GM23338 (cell line): Measurements from ENCODE around the gene ITGA8. TPM values are rescaled to one million over a fixed set of nuclear protein-coding genes. Genes with fewer than 3 reads are reported as not detected.
"Not testable (repeated sequence)": the region's sequence is repeated elsewhere in the genome, so short reads cannot be mapped to it uniquely, and the experiment has no call there.

Experiments used
- ATAC-seq: fragments of 200-7000 bp; cut with Tn5 transposase; 3 replicates; pipeline ENCODE4 v1.9.1; 2020
- DNase-seq: peaks from one replicate; pipeline ENCODE4 v3.0.0-alpha.2; 2015; ENCODE audit warnings: low spot score
- H2AFZ ChIP-seq: fragments of 200-600 bp; sonication (generic); 2 replicates; pipeline ENCODE4 v1.8.0; 2016; ENCODE audit warnings: antibody characterized with exemption, mild to moderate bottlenecking, moderate library complexity
- H3F3A ChIP-seq: fragments of 200-600 bp; sonication (generic); replicated peaks from 2 replicates; pipeline ENCODE4 v1.8.0; 2017; ENCODE audit warnings: antibody characterized with exemption, mixed run types, low read depth
- H3K27ac ChIP-seq: fragments of 200-600 bp; sonication (generic); 2 replicates; pipeline ENCODE4 v1.6.1; 2016; ENCODE audit warnings: low read depth
- H3K27me3 ChIP-seq: fragments of 200-600 bp; sonication (generic); 2 replicates; pipeline ENCODE4 v1.8.0; 2016; ENCODE audit warnings: mild to moderate bottlenecking, mixed run types, moderate library complexity; ENCODE audit not compliant: insufficient read depth
- H3K36me3 ChIP-seq: fragments of 200-600 bp; sonication (generic); 2 replicates; pipeline ENCODE4 v1.8.0; 2016; ENCODE audit warnings: mild to moderate bottlenecking; ENCODE audit not compliant: insufficient read depth
- H3K4me1 ChIP-seq: fragments of 200-600 bp; sonication (generic); 2 replicates; pipeline ENCODE4 v1.8.0; 2016; ENCODE audit warnings: mild to moderate bottlenecking, moderate library complexity; ENCODE audit not compliant: insufficient read depth
- H3K4me2 ChIP-seq: fragments of 200-600 bp; sonication (generic); 2 replicates; pipeline ENCODE4 v1.7.1; 2017; ENCODE audit warnings: mixed run types
- H3K4me3 ChIP-seq: fragments of 200-600 bp; sonication (generic); 2 replicates; pipeline ENCODE4 v1.6.1; 2016; ENCODE audit warnings: mixed run types
- H3K79me2 ChIP-seq: fragments of 200-600 bp; sonication (generic); replicated peaks from 2 replicates; pipeline ENCODE4 v1.8.0; 2017; ENCODE audit warnings: mild to moderate bottlenecking; ENCODE audit not compliant: insufficient read depth
- H3K9me2 ChIP-seq: fragments of 200-600 bp; sonication (generic); 2 replicates; pipeline ENCODE4 v1.8.0; 2017; ENCODE audit not compliant: insufficient read depth
- H4K20me1 ChIP-seq: fragments of 200-600 bp; sonication (generic); replicated peaks from 2 replicates; pipeline ENCODE4 v1.8.0; 2017; ENCODE audit warnings: mild to moderate bottlenecking; ENCODE audit not compliant: insufficient read depth
- H3K27ac Mint-ChIP-seq: 2 replicates; pipeline ENCODE4 v1.8.0; 2020; ENCODE audit warnings: inconsistent platforms, mild to moderate bottlenecking, moderate library complexity, mixed read lengths
- H3K27me3 Mint-ChIP-seq: 3 replicates; pipeline ENCODE4 v1.8.0; 2022; ENCODE audit warnings: low read depth, mild to moderate bottlenecking, moderate library complexity, mixed read lengths, inconsistent platforms; ENCODE audit not compliant: insufficient read depth, poor library complexity
- H3K36me3 Mint-ChIP-seq: 3 replicates; pipeline ENCODE4 v1.8.0; 2021; ENCODE audit warnings: low read depth, mild to moderate bottlenecking, inconsistent platforms, moderate library complexity, mixed read lengths
- H3K4me1 Mint-ChIP-seq: 3 replicates; pipeline ENCODE4 v1.8.0; 2020; ENCODE audit warnings: mild to moderate bottlenecking, inconsistent platforms, mixed read lengths
- H3K4me3 Mint-ChIP-seq: 3 replicates; pipeline ENCODE4 v1.8.0; 2021; ENCODE audit warnings: moderate library complexity, mild to moderate bottlenecking, inconsistent platforms, mixed read lengths
- H3K9me3 Mint-ChIP-seq: 3 replicates; pipeline ENCODE4 v1.8.0; 2020; ENCODE audit warnings: moderate library complexity, mild to moderate bottlenecking, inconsistent platforms, mixed read lengths
- CREB1 ChIP-seq: fragments of 250-450 bp; sonication (Bioruptor Pico); IDR thresholded peaks from 2 replicates; pipeline ENCODE4 v1.5.0; 2020; ENCODE audit warnings: low read depth, mild to moderate bottlenecking, moderate library complexity
- EZH2 ChIP-seq: fragments of 200-600 bp; sonication (generic); IDR thresholded peaks from one replicate; pipeline ENCODE4 v1.8.0; 2017; ENCODE audit warnings: antibody characterized with exemption, mild to moderate bottlenecking, low read depth; ENCODE audit not compliant: unreplicated experiment
- EZH2phosphoT487 ChIP-seq: fragments of 200-600 bp; sonication (generic); IDR thresholded peaks from one replicate; pipeline ENCODE4 v1.8.1; 2018; ENCODE audit warnings: antibody characterized with exemption; ENCODE audit not compliant: unreplicated experiment
- NANOG ChIP-seq: IDR thresholded peaks from 2 replicates; pipeline ENCODE4 v1.6.1; 2016; ENCODE audit warnings: antibody characterized with exemption, borderline replicate concordance
- POLR2AphosphoS5 ChIP-seq: IDR thresholded peaks from 2 replicates; pipeline ENCODE4 v1.6.1; 2016; ENCODE audit warnings: antibody characterized with exemption, low read depth
- REST ChIP-seq: IDR thresholded peaks from one replicate; pipeline ENCODE4 v1.6.1; 2018; ENCODE audit warnings: antibody characterized with exemption; ENCODE audit not compliant: unreplicated experiment
- STAT1 ChIP-seq: IDR thresholded peaks from one replicate; pipeline ENCODE4 v1.6.1; 2016; ENCODE audit warnings: antibody characterized with exemption; ENCODE audit not compliant: unreplicated experiment
- ZNF114 ChIP-seq: fragments of 250-450 bp; sonication (Bioruptor Pico); IDR thresholded peaks from 2 replicates; pipeline ENCODE4 v1.5.0; 2020; ENCODE audit warnings: mild to moderate bottlenecking, moderate library complexity
- ZNF331 ChIP-seq: fragments of 250-450 bp; sonication (Bioruptor Pico); IDR thresholded peaks from 2 replicates; pipeline ENCODE4 v1.5.0; 2020; ENCODE audit warnings: low read depth, mild to moderate bottlenecking, moderate library complexity
- polyA plus RNA-seq: library from polyadenylated mRNA; unstranded; fragments of >200 nt; fragmentation: Nextera tagmentation; extraction: Ambion mirVana; gene quantifications from 2 replicates; pipeline ENCODE4 v1.2.1, GENCODE V29; 2016
- total RNA-seq: library from RNA; depleted of rRNA; stranded (reverse); fragments of >200 nt; shearing (Covaris generic); gene quantifications from 2 replicates; pipeline ENCODE4 v1.2.3, GENCODE V29; 2014
- TF ChIP-seq, protein P1 (sequence below): fragments of 250-450 bp; sonication (Bioruptor Pico); IDR thresholded peaks from 2 replicates; pipeline ENCODE4 v1.5.0; 2020; ENCODE audit warnings: mild to moderate bottlenecking, moderate library complexity
- TF ChIP-seq, protein P2 (sequence below): IDR thresholded peaks from 2 replicates; pipeline ENCODE4 v1.6.1; 2016; ENCODE audit warnings: antibody characterized with exemption

The ITGA8 gene
- total and polyA plus RNA-seq, 2 experiments from 2014 or later: not detected

- Histone ChIP-seq H2AFZ (no peak overlapping the region), H3K79me2 (no peaks in the 10 kb centered on the region), H3K4me3 (no peak overlapping the region), H3K4me1 (no peaks in the 10 kb centered on the region), H4K20me1 (no peaks in the 10 kb centered on the region), H3F3A (no peaks in the 10 kb centered on the region), H3K36me3 (no peaks in the 10 kb centered on the region), H3K27me3 (no peaks in the 10 kb centered on the region), H3K9me2 (no peaks in the 10 kb centered on the region), H3K27ac (no peak overlapping the region), H3K4me2 (no peak overlapping the region)
- H3K4me3 Mint-ChIP-seq: no peak overlapping the region
- H3K36me3 Mint-ChIP-seq: no peaks in the 10 kb centered on the region
- ATAC-seq (no peak), DNase-seq (no peak)
- peaks cover 6% of the 10 kb centered on the region for H3K9me3 Mint-ChIP-seq
- peaks cover 2% of the 10 kb centered on the region for H3K27me3 Mint-ChIP-seq
- no peaks in the 10 kb centered on the region for H3K4me1 Mint-ChIP-seq
- no peak for TF ChIP-seq REST
- TF ChIP-seq POLR2AphosphoS5: no peak
- TF ChIP-seq EZH2phosphoT487: no peak
- TF ChIP-seq STAT1: no peak
- TF ChIP-seq EZH2: no peak
- TF ChIP-seq, protein P1, sequence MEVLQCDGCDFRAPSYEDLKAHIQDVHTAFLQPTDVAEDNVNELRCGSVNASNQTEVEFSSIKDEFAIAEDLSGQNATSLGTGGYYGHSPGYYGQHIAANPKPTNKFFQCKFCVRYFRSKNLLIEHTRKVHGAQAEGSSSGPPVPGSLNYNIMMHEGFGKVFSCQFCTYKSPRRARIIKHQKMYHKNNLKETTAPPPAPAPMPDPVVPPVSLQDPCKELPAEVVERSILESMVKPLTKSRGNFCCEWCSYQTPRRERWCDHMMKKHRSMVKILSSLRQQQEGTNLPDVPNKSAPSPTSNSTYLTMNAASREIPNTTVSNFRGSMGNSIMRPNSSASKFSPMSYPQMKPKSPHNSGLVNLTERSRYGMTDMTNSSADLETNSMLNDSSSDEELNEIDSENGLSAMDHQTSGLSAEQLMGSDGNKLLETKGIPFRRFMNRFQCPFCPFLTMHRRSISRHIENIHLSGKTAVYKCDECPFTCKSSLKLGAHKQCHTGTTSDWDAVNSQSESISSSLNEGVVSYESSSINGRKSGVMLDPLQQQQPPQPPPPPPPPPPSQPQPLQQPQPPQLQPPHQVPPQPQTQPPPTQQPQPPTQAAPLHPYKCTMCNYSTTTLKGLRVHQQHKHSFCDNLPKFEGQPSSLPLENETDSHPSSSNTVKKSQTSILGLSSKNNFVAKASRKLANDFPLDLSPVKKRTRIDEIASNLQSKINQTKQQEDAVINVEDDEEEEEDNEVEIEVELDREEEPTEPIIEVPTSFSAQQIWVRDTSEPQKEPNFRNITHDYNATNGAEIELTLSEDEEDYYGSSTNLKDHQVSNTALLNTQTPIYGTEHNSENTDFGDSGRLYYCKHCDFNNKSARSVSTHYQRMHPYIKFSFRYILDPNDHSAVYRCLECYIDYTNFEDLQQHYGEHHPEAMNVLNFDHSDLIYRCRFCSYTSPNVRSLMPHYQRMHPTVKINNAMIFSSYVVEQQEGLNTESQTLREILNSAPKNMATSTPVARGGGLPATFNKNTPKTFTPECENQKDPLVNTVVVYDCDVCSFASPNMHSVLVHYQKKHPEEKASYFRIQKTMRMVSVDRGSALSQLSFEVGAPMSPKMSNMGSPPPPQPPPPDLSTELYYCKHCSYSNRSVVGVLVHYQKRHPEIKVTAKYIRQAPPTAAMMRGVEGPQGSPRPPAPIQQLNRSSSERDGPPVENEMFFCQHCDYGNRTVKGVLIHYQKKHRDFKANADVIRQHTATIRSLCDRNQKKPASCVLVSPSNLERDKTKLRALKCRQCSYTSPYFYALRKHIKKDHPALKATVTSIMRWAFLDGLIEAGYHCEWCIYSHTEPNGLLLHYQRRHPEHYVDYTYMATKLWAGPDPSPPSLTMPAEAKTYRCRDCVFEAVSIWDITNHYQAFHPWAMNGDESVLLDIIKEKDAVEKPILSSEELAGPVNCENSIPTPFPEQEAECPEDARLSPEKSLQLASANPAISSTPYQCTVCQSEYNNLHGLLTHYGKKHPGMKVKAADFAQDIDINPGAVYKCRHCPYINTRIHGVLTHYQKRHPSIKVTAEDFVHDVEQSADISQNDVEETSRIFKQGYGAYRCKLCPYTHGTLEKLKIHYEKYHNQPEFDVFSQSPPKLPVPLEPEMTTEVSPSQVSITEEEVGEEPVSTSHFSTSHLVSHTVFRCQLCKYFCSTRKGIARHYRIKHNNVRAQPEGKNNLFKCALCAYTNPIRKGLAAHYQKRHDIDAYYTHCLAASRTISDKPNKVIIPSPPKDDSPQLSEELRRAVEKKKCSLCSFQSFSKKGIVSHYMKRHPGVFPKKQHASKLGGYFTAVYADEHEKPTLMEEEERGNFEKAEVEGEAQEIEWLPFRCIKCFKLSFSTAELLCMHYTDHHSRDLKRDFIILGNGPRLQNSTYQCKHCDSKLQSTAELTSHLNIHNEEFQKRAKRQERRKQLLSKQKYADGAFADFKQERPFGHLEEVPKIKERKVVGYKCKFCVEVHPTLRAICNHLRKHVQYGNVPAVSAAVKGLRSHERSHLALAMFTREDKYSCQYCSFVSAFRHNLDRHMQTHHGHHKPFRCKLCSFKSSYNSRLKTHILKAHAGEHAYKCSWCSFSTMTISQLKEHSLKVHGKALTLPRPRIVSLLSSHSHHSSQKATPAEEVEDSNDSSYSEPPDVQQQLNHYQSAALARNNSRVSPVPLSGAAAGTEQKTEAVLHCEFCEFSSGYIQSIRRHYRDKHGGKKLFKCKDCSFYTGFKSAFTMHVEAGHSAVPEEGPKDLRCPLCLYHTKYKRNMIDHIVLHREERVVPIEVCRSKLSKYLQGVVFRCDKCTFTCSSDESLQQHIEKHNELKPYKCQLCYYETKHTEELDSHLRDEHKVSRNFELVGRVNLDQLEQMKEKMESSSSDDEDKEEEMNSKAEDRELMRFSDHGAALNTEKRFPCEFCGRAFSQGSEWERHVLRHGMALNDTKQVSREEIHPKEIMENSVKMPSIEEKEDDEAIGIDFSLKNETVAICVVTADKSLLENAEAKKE (CRISPR knock-in tag): no peak
- TF ChIP-seq, protein P2, sequence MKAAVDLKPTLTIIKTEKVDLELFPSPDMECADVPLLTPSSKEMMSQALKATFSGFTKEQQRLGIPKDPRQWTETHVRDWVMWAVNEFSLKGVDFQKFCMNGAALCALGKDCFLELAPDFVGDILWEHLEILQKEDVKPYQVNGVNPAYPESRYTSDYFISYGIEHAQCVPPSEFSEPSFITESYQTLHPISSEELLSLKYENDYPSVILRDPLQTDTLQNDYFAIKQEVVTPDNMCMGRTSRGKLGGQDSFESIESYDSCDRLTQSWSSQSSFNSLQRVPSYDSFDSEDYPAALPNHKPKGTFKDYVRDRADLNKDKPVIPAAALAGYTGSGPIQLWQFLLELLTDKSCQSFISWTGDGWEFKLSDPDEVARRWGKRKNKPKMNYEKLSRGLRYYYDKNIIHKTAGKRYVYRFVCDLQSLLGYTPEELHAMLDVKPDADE: no peak
- TF ChIP-seq CREB1 (CRISPR knock-in tag): no peak
- no peak for TF ChIP-seq NANOG
- no peak for TF ChIP-seq ZNF114 (CRISPR knock-in tag)
- TF ChIP-seq ZNF331: no peak
- H3K27ac Mint-ChIP-seq: no peak overlapping the region
Measured at GRCh38 chr10:15763006-15763405, 43.3 kb upstream of the ITGA8 start.

DNA sequence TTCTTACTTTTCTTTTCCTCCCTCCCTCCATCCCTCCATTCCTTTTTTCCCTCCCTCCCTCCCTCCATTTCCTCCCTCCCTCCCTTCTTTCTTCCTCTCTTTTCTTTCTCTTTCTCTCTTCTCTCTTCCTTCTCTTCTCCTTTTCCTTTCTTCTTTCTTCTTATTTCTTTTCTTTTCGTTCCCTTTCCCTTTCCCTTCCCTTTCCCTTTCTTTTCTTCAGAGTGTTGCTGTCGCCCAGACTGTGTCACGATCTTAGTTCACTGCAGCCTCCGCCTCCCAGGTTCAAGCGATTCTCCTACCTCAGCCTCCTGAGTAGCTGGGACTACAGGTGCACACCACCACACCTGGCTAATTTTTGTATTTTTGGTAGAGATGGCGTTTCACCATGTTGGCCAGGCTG lies 42.5 kb upstream of the ITGA8 start:
- not testable (repeated sequence) for H2AFZ ChIP-seq, H3K4me3 Mint-ChIP-seq, H3K9me2 ChIP-seq, H3K27ac Mint-ChIP-seq, H3K27me3 ChIP-seq, H3K4me1 Mint-ChIP-seq, H3K4me1 ChIP-seq, ATAC-seq, H3K4me3 ChIP-seq, H3K4me2 ChIP-seq, H3K79me2 ChIP-seq, H3K27ac ChIP-seq, H3K9me3 Mint-ChIP-seq, H3K36me3 Mint-ChIP-seq, DNase-seq, H3F3A ChIP-seq, H3K36me3 ChIP-seq, H4K20me1 ChIP-seq, H3K27me3 Mint-ChIP-seq
